H1 (cell line): ENCODE data around the gene PIGS. TPM values are rescaled to one million over a fixed set of nuclear protein-coding genes. Genes with fewer than 3 reads are reported as not detected.

Source experiments
- EZH2 ChIP-seq: fragments of 200-600 bp; sonication (generic); IDR thresholded peaks from 2 replicates; pipeline ENCODE4 v1.7.1; 2012; ENCODE audit warnings: low read depth, mild to moderate bottlenecking, moderate library complexity, low read length, inconsistent platforms; ENCODE audit not compliant: severe bottlenecking
- FOSL1 ChIP-seq: IDR thresholded peaks from 2 replicates; pipeline ENCODE4 v1.6.1; 2011; ENCODE audit warnings: mild to moderate bottlenecking, low read depth, low read length, moderate library complexity; ENCODE audit not compliant: insufficient read depth
- HDAC2 ChIP-seq, 2 experiments: fragments of 300-600 bp in 1 of 2; sonication (generic) in 1 of 2; IDR thresholded peaks; 2 replicates each; pipeline ENCODE4 v1.6.1; 2011 to 2012; ENCODE audit warnings: low read depth in 2 of 2, low read length in 2 of 2, mild to moderate bottlenecking in 2 of 2, moderate library complexity in 2 of 2, borderline replicate concordance in 1 of 2, inconsistent platforms in 1 of 2
- JUND ChIP-seq: IDR thresholded peaks from 2 replicates; pipeline ENCODE4 v1.6.1; 2011; ENCODE audit warnings: mild to moderate bottlenecking, improper control_type of control experiment, low read length
- POU5F1 ChIP-seq: IDR thresholded peaks from 2 replicates; pipeline ENCODE4 v1.6.1; 2011; ENCODE audit warnings: low read depth, mild to moderate bottlenecking, low read length, moderate library complexity
- polyA plus RNA-seq, 7 experiments: library from polyadenylated mRNA; depleted of rRNA in 3 of 7; stranded (reverse) in 5 of 7; unstranded in 2 of 7; fragments of >200 nt in 5 of 7; fragments of 200-250 nt in 2 of 7; gene quantifications; 1 replicate in 5 of 7; 2 replicates in 1 of 7; 4 replicates in 1 of 7; pipeline versions ENCODE4 v1.2.1 to v1.2.3, GENCODE V29; 2011 to 2013; ENCODE audit warnings: missing spikeins in 2 of 7, mixed read lengths in 2 of 7
- total RNA-seq: library from RNA; stranded (reverse); fragmentation: NEBNext Ultra II Directional; extraction: Animal tissue kit (Norgen Biotek cat#: 25700); gene quantifications from 2 replicates; pipeline ENCODE4 v1.2.1, GENCODE V29; 2021

The PIGS gene
- total and polyA plus RNA-seq, 2 of the 8 experiments (the other 6 are each of a cell fraction or from before 2014, with no cell fraction given) = 44.3 to 50.6 TPM

GRCh38 chr17:28538296-28538895 is 32.9 kb downstream of the PIGS start (continued):
- TF ChIP-seq POU5F1 (no peak), HDAC2 (IDR thresholded peaks at IDR 0.05; ENCODE audit: borderline replicate concordance in 1 of 2, low read depth in 2 of 2, low read length in 2 of 2) (no peak), JUND (no peak), FOSL1 (no peak), EZH2 (no peak)
